ENCODE data around the gene CCDC3. TPM values are rescaled to one million over a fixed set of nuclear protein-coding genes. Genes with fewer than 3 reads are reported as not detected.

The CCDC3 gene
- total RNA-seq, 1 experiment from 2014 or later: not detected

DNA sequence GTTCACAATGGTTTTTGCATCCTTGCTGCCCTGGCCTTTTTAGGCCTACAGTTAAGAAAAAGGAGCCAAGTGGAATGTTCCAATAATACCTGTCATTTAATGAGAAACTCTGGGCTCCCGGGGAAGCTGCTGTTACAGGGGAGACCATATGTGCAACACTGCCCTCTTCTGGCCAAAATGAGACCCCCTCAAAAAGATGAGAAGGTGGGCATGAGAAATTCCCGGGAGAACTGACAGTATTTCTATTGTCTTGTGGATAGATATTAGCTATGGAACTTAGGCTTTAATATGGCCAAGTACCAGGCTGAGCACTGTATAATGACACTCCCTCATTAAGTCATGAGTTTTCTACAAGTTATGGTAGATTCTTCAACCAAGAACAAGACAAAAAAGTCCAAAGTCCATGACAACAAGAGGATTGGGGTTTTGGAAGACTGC, 99.4 kb downstream of the CCDC3 start:
- POLR2A ChIA-PET (ENCODE audit: unreplicated experiment): interaction anchor here (0.5 kb wide), 1 partner anchor 136 kb away, joined by 7 read pairs; no protein-coding TSS in a partner anchor
- ATAC-seq (peak; percentile 40; the same call in 1 of the 2 replicates), DNase-seq (peak; percentile 53)
- Histone ChIP-seq H3K9me3 (ENCODE audit: low read length) (no peaks in the 10 kb centered on the region), H3K9ac (ENCODE audit: low read length) (no peak overlapping the region), H3K4me3 (ENCODE audit: low read length) (no peak overlapping the region), H4K20me1 (ENCODE audit: low read length) (no peaks in the 10 kb centered on the region), H3K4me1 (ENCODE audit: insufficient read depth, low read length) (no peaks in the 10 kb centered on the region), H3K79me2 (ENCODE audit: low read length) (no peaks in the 10 kb centered on the region), H3F3A (ENCODE audit: low read length, unreplicated experiment) (no peaks in the 10 kb centered on the region), H3K27me3 (ENCODE audit: low read length) (no peaks in the 10 kb centered on the region), H3K9me2 (replicated peaks; ENCODE audit: low read length) (no peaks in the 10 kb centered on the region), H3K27ac (ENCODE audit: low read length) (no peak overlapping the region), H2AFZ (ENCODE audit: low read length) (no peak overlapping the region), H3K4me2 (ENCODE audit: low read length) (no peak overlapping the region), H3K36me3 (ENCODE audit: low read depth, low read length) (no peaks in the 10 kb centered on the region)
- intact Hi-C loops (cut with micrococcal nuclease): loop anchor here (1.0 to 10.0 kb wide), 4 partner anchors 119 to 638 kb away; no protein-coding TSS in a partner anchor
- CTCF ChIA-PET: interaction anchor here (0.5 kb wide), 1 partner anchor 467 kb away, joined by 7 read pairs; no protein-coding TSS in a partner anchor
- no TSS peak for BruUV-seq (replicated peaks)
- TF ChIP-seq CTCF (conservative IDR thresholded peaks at IDR 0.05; ENCODE audit: low read depth, low read length) (peak; percentile 65), EZH2phosphoT487 (IDR thresholded peaks at IDR 0.05; ENCODE audit: borderline replicate concordance, low read length) (no peak)

DNA sequence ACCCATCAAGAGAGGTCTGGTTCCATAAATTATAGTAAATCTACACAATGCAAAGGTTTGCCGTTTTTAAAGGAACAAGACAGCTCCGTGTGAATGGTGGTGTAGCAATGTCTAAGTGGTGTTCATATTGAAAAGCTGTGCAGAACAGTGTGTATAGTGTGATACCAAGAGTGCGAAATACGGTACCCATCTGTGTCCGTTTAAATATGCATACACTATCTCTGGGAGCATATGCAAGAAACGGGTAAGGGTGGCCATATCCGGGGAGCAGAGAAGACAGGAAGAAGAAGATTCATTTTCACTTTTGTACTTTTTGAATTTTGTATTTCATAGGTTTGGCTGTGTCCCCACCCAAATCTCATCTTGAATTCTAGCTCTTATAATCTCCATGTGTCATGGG, 102.0 kb downstream of the CCDC3 start:
- Histone ChIP-seq H3K4me1 (ENCODE audit: insufficient read depth, low read length) (no peaks in the 10 kb centered on the region), H3K9ac (ENCODE audit: low read length) (no peak overlapping the region), H3F3A (ENCODE audit: low read length, unreplicated experiment) (no peaks in the 10 kb centered on the region), H3K4me2 (ENCODE audit: low read length) (no peak overlapping the region), H2AFZ (ENCODE audit: low read length) (no peak overlapping the region), H3K27ac (ENCODE audit: low read length) (no peak overlapping the region), H3K79me2 (ENCODE audit: low read length) (no peaks in the 10 kb centered on the region), H3K9me2 (replicated peaks; ENCODE audit: low read length) (no peaks in the 10 kb centered on the region), H3K4me3 (ENCODE audit: low read length) (no peak overlapping the region), H4K20me1 (ENCODE audit: low read length) (no peaks in the 10 kb centered on the region), H3K27me3 (ENCODE audit: low read length) (no peaks in the 10 kb centered on the region), H3K36me3 (ENCODE audit: low read depth, low read length) (no peaks in the 10 kb centered on the region), H3K9me3 (ENCODE audit: low read length) (no peaks in the 10 kb centered on the region)
- no peak for ATAC-seq
- intact Hi-C loops (cut with micrococcal nuclease): no loop called here
- DNase-seq: no peak
- POLR2A ChIA-PET (ENCODE audit: unreplicated experiment): no interaction called here
- CTCF ChIA-PET: no interaction called here
- TF ChIP-seq EZH2 (IDR thresholded peaks at IDR 0.05; ENCODE audit: low read length, unreplicated experiment) (no peak), CTCF (conservative IDR thresholded peaks at IDR 0.05; ENCODE audit: low read depth, low read length) (no peak), EZH2phosphoT487 (IDR thresholded peaks at IDR 0.05; ENCODE audit: borderline replicate concordance, low read length) (no peak)
- BruUV-seq (replicated peaks): no TSS peak

DNA sequence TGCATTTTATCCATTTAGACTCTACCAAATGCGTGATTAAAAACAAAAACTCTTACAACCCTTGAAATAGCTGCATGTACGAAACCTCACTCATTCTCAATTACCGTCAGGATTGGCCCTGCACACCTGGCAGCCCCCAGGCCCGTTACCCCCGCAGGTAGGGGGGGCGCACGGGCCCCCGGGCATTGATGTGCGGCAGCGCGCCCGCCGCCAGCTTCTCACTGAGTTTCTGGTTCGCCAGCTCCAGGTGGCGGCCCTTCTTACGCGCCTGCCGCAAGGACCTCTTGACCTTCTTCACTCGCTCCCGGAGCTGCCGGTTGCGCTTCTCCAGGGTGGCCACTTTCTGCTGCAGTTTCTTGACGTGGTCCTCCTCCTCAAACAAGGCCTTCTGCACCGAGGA, 103.2 kb downstream of the CCDC3 start:
- CTCF ChIA-PET: no interaction called here
- H3K4me1 ChIP-seq (ENCODE audit: insufficient read depth, low read length): no peaks in the 10 kb centered on the region
- H3F3A ChIP-seq (ENCODE audit: low read length, unreplicated experiment): no peaks in the 10 kb centered on the region
- no TSS peak for BruUV-seq (replicated peaks)
- H4K20me1 ChIP-seq (ENCODE audit: low read length): no peaks in the 10 kb centered on the region
- DNase-seq (no peak), ATAC-seq (no peak)
- intact Hi-C loops (cut with micrococcal nuclease): no loop called here
- H3K79me2 ChIP-seq (ENCODE audit: low read length): no peaks in the 10 kb centered on the region
- H3K36me3 ChIP-seq (ENCODE audit: low read depth, low read length): no peaks in the 10 kb centered on the region
- no peak overlapping the region for H3K27ac ChIP-seq (ENCODE audit: low read length)
- POLR2A ChIA-PET (ENCODE audit: unreplicated experiment): no interaction called here
- H3K9me2 ChIP-seq (replicated peaks; ENCODE audit: low read length): no peaks in the 10 kb centered on the region
- no peak overlapping the region for H3K4me3 ChIP-seq (ENCODE audit: low read length)
- TF ChIP-seq EZH2 (IDR thresholded peaks at IDR 0.05; ENCODE audit: low read length, unreplicated experiment) (no peak), EZH2phosphoT487 (IDR thresholded peaks at IDR 0.05; ENCODE audit: borderline replicate concordance, low read length) (no peak), CTCF (conservative IDR thresholded peaks at IDR 0.05; ENCODE audit: low read depth, low read length) (no peak)
- no peak overlapping the region for H3K4me2 ChIP-seq (ENCODE audit: low read length)
- no peaks in the 10 kb centered on the region for H3K9me3 ChIP-seq (ENCODE audit: low read length)
- no peak overlapping the region for H3K9ac ChIP-seq (ENCODE audit: low read length)
- H2AFZ ChIP-seq (ENCODE audit: low read length): no peak overlapping the region
- no peaks in the 10 kb centered on the region for H3K27me3 ChIP-seq (ENCODE audit: low read length)
